ENCODE results near the gene TMSB4X.
"Not testable (repeated sequence)": the region's sequence is repeated elsewhere in the genome, so short reads cannot be mapped to it uniquely, and the experiment has no call there.

TMSB4X gene

DNA sequence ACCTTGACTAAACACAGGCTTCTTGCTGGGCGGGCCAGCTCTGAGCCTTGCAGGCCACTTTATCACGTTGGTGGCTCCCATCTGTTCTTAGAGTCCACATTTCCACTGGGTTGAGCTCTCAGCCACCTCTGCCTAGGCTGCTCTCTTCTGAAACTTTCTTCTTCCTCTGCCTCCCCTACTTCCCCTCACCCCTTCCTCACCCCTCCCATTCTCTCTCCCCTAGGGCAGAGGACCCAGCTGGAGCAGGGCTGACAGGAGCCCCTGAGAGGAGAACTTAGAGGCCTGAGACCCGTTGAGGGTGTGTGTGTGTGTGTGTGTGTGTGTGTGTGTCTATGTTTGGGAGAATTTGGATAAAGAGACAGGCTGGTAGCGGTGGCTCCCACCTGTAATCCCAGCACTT, 19.9 kb upstream of the TMSB4X start:
- DNase-seq, result no peak

- DNase-seq, result peak in 15 of 56 donors; percentile 0 to 36 (median 15)
These were observed 18.8 kb upstream of the TMSB4X start for GRCh38 chrX:12955882-12956703.

- DNase-seq, result peak in 1 of 56 donors; percentile 9
These were observed 18.0 kb upstream of the TMSB4X start for GRCh38 chrX:12956704-12957534.

DNA sequence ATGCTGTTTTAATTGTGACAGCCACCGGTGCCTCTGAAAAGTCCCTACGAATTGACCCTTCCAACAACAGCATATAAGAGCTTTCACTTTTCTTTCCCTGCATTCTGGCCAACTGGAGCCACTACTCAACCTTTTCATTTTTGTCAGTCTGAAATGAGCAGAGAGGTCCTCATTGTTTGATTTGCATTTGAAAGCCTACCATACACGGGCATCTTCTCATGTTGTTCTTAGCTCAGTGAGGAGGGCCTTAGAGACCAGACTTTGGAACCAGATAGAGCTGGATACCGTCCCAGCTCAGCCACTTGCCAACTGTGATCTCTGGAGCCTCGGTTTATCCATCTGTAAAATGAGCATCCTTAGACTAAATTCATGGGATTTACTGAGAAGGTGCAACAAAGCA, 16.9 kb upstream of the TMSB4X start:
- DNase-seq, result no peak

DNA sequence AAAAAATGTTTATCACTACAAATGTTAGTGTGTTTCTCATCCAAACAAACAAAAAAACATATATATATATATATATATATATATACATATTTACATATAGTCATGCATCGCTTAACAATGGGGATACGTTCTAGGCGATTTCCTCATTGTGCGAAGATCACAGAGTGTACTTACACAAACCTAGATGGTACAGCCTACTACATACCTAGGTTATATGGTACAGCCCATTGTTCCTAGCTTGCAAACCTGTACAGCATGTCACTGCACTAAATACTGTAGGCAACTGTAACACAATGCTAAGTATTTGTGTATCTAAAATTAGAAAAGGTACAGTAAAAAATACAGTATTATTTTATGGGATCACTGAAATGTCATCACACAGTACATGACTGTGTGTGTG, 16.4 kb upstream of the TMSB4X start:
- DNase-seq, result no peak

GRCh38 chrX:12961196-12961718, 13.7 kb upstream of the TMSB4X start:
- DNase-seq, result no peak

- no peak for DNase-seq
These were observed 12.8 kb upstream of the TMSB4X start for GRCh38 chrX:12962041-12962504.

GRCh38 chrX:12963210-12963850, 11.6 kb upstream of the TMSB4X start:
- DNase-seq, result not testable (repeated sequence)

GRCh38 chrX:12965131-12965940, 9.6 kb upstream of the TMSB4X start:
- no peak for DNase-seq

DNA sequence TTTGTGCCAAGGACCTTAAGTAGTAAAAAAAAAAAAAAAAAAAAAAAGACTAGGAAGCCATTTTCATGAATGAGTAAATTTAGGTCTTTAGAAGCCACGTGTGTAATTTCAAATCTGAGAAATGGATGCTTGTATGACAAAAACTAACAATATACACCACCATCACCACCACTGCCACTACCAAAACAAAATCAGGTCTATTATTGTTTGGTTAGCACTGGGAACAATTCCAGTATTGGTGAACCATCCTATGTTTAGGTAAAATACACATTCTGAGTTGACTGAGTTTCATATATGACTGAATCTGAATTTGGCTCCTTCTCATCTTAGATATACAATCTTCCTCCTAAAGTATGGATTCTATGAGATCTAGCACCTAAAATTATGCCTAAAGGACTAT, 8.8 kb upstream of the TMSB4X start:
- DNase-seq, result no peak

GRCh38 chrX:12967711-12968465, 7.0 kb upstream of the TMSB4X start:
- no peak for DNase-seq

GRCh38 chrX:12970691-12971202, 4.2 kb upstream of the TMSB4X start:
- DNase-seq, result peak in 43 of 56 donors; percentile 0 to 54 (median 17)

DNA sequence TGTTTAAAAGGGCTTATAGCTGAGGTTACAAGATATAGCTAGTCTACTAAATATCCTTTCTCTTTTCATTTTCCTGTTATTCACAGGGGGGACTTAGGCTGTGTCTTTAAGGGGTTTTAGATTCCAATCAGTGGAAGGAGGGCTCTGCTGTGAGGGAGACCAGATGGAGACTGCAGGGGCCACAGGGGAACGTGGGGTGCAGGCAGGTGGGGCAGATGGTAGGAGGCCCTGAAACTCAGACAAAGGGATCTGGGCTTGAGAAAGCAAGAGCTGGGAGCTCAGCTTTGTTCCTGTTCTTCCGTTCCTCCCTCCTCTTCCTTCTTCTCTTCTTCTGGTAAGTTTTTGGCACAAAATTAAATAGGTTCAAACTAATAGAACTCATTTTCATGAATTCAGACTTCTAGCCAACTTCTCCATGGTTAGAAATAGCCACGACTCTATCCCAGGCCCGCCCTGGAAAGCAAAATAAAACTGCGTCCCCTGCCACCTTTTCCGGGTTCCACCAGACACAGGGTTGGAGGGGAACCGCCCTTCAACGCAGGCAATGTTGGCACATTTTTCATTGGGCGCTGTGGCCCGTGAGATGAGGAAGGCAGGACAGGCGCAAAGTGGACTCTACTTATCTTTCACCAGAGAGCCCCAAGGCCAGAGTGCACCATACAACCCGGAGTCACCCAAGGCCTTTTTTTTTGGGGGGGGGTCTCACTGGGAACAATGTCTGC, 3.5 kb upstream of the TMSB4X start:
- DNase-seq, result peak in 9 of 56 donors; percentile 0 to 19 (median 3)

GRCh38 chrX:12972243-12972642, 2.7 kb upstream of the TMSB4X start:
- DNase-seq, result no peak

GRCh38 chrX:12972878-12973560, 1.9 kb upstream of the TMSB4X start:
- DNase-seq, result no peak

DNA sequence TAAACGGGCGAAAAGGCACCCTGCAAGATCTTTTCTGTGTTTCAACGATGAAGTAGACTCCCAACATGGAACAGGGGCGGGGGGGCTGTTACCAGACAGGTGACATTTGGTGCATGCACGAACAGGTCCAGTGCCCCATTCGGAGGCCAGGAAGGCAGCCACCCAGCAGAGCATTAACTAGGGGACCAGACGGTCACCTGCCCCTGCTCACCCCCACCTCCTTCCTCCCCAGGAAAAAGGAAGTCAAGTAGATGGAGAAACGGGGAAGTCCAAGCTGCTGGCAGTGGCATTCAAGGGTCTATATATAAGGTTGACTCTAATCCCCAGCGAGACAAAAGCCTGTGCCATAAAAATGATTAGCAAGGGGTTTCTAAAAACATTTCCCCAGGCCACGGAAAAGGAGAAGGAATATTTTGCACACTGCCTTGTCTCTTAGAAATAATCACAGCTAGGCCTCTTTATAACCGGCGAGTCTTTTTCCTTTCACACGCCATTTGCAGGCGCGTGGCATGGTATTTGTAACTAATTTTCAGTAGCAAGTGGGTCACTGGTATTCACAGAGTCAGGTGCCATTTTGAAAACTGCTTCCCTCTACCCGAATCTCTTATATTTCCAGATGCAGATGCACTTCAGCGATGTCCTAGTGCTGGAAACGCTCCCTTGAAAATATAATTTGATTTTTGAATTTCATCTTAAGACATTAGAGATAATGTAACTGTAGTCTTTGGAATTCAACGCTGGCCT, 1.2 kb upstream of the TMSB4X start:
- peak in 19 of 56 donors; percentile 1 to 48 (median 5) for DNase-seq

GRCh38 chrX:12974305-12974795, 560 bp upstream of the TMSB4X start:
- DNase-seq, result peak in 29 of 56 donors; percentile 1 to 59 (median 25)

DNA sequence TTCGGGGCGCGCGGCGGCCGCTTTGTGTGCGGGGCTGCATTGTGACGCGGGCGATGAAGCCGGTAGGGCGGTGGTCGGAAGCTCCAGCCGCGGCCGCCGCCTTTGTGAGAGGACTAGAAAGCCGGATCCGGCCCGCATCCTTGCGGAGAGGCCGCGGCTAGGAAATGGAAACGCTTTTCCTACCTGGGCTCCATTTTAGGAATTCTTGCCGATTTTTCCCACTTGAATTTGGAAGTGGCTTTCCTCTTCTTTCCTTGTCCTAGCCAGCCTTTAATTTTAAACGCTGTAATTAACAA, 708 bp downstream of the TMSB4X start:
- peak in 1 of 56 donors; percentile 19 for DNase-seq
